Left lung (tissue), 10 donors: Measurements from ENCODE around the gene TKTL1. TPM values are rescaled to one million over a fixed set of nuclear protein-coding genes. Genes with fewer than 3 reads are reported as not detected.

Experiments used
- ATAC-seq: fragments of 200-7000 bp; cut with Tn5 transposase; one replicate; pipeline ENCODE4 v1.9.1; 2020; ENCODE audit warnings: moderate library complexity
- DNase-seq, 4 donors: peaks; one replicate each; pipeline ENCODE4 v3.0.0-alpha.2; 2013 to 2020
- H3K27ac ChIP-seq, 2 donors: fragments of 200-600 bp; sonication (generic) in 1 of 2; one replicate each; pipeline versions ENCODE4 v1.5.0 to v1.8.0; 2020 to 2021
- H3K27me3 ChIP-seq, 2 donors: fragments of 200-600 bp; sonication (generic) in 1 of 2; one replicate each; pipeline versions ENCODE4 v1.5.0 to v1.8.0; 2020 to 2021
- H3K36me3 ChIP-seq, 2 donors: fragments of 200-600 bp; sonication (generic) in 1 of 2; one replicate each; pipeline versions ENCODE4 v1.5.0 to v1.8.0; 2020 to 2021
- H3K4me1 ChIP-seq, 2 donors: fragments of 200-600 bp; one replicate each; pipeline ENCODE4 v1.8.0; 2021
- H3K4me3 ChIP-seq, 2 donors: fragments of 200-600 bp; sonication (generic) in 1 of 2; one replicate each; pipeline versions ENCODE4 v1.5.0 to v1.8.0; 2020 to 2021; ENCODE audit warnings: mild to moderate bottlenecking in 1 of 2
- H3K9me3 ChIP-seq, 2 donors: fragments of 200-600 bp; sonication (generic) in 1 of 2; one replicate each; pipeline versions ENCODE4 v1.5.0 to v1.8.0; 2020 to 2021
- CTCF ChIP-seq, 2 donors: fragments of 200-600 bp; sonication (generic) in 1 of 2; IDR thresholded peaks; one replicate each; pipeline versions ENCODE4 v1.5.0 to v1.8.0; 2021; ENCODE audit warnings: antibody characterized with exemption in 2 of 2
- intact Hi-C, 2 donors: fragments of 100-400 bp; cut with DNase I; formaldehyde crosslinking; loops; one replicate each; pipeline versions ENCODE4 v1.11.2 to v1.14.2; 2022
- polyA plus RNA-seq, 6 donors: library from polyadenylated mRNA; unstranded; fragments of 120-200 nt; gene quantifications; one replicate each; pipeline ENCODE4 v1.2.1, GENCODE V29; 2013; ENCODE audit not compliant: insufficient read length in 6 of 6
- total RNA-seq, 2 donors: library from RNA; stranded (reverse); fragmentation: NEBNext Ultra II Directional; extraction: Animal tissue kit (Norgen Biotek cat#: 25700); gene quantifications; one replicate each; pipeline ENCODE4 v1.2.1, GENCODE V29; 2021
- donor health status: DM: no; HTN: yes; CAD: no.
- donor health status: DM: no; HTN: no; CAD: no.

The TKTL1 gene
- total and polyA plus RNA-seq, 8 donors, result 0.27 to 0.52 (median 0.43) TPM; not detected in 1

- no peak for TF ChIP-seq CTCF (IDR thresholded peaks at IDR 0.05)
- H3K9me3 ChIP-seq, result no peaks in the 10 kb centered on the region
These were observed 27.9 kb downstream of the TKTL1 start for GRCh38 chrX:154323537-154323936.

GRCh38 chrX:154325541-154325940 lies 29.9 kb downstream of the TKTL1 start:
- H3K4me3 ChIP-seq, result no peak overlapping the region
- no peaks in the 10 kb centered on the region for H3K36me3 ChIP-seq
- H3K4me1 ChIP-seq, result peaks cover 4 to 9% of the 10 kb centered on the region in 2 donors
- ATAC-seq, result no peak
- intact Hi-C loops, result no loop called here
- no peak for DNase-seq
- no peak for TF ChIP-seq CTCF (IDR thresholded peaks at IDR 0.05)
- no peak overlapping the region for H3K27ac ChIP-seq
- H3K27me3 ChIP-seq, result no peaks in the 10 kb centered on the region
- H3K9me3 ChIP-seq, result no peaks in the 10 kb centered on the region

More at GRCh38 chrX:154323537-154323936, 27.9 kb downstream of the TKTL1 start:
- no peaks in the 10 kb centered on the region for H3K36me3 ChIP-seq
- ATAC-seq (no peak), DNase-seq (no peak)
- no peak overlapping the region for H3K4me3 ChIP-seq
- no peak overlapping the region for H3K27ac ChIP-seq
- H3K4me1 ChIP-seq, result peaks cover 4 to 9% of the 10 kb centered on the region in 2 donors
- H3K27me3 ChIP-seq, result no peaks in the 10 kb centered on the region
- intact Hi-C loops, result no loop called here

DNA sequence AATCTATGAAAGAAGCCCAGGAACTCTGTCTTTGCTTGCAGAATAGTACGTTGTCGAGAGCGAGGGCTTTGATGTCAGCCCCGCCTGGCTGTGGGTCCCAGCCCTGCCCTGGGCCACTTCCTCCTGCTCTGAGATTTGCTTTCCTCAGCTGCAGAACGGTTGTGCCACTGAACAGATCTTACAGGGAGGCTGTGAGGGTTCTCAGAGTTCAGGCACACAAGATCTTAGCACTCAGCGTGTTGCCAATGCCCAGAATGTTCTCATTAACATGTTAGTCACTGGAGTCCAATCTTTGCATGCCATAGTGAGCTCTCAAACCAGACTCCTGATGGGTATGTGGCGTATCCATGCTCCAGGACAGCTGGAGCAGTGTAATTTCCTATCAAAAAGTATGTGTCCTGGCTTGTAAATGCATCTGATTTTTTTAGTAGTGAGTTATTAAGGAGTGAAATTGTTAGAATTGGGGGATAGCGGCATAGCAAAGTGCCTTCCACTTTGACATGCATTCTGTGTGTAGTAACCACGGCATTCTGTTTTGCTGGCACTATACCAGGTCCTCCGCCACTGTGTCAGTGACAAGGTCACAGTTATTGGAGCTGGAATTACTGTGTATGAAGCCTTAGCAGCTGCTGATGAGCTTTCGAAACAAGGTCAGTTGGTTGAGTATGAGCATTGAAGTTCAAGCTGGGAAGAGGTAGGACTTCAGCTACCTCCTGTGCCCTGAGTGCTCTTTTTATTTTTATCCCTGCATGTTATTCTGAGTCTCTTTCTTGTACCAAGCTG lies 31.6 kb downstream of the TKTL1 start:
- Histone ChIP-seq H3K4me3 (no peak overlapping the region), H3K9me3 (no peaks in the 10 kb centered on the region), H3K27me3 (no peaks in the 10 kb centered on the region), H3K27ac (no peak overlapping the region), H3K36me3 (no peaks in the 10 kb centered on the region), H3K4me1 (peaks cover 4 to 9% of the 10 kb centered on the region in 2 donors)
- no peak for TF ChIP-seq CTCF (IDR thresholded peaks at IDR 0.05)
- ATAC-seq (peak; percentile 58), DNase-seq (peak in 1 of 4 donors; percentile 29)
- intact Hi-C loops, result no loop called here

- Histone ChIP-seq H3K4me1 (peaks cover 4 to 9% of the 10 kb centered on the region in 2 donors), H3K9me3 (no peaks in the 10 kb centered on the region), H3K36me3 (no peaks in the 10 kb centered on the region), H3K27me3 (no peaks in the 10 kb centered on the region), H3K4me3 (no peak overlapping the region), H3K27ac (no peak overlapping the region)
- ATAC-seq, result no peak
- DNase-seq, result no peak
- TF ChIP-seq CTCF (IDR thresholded peaks at IDR 0.05), result no peak
- intact Hi-C loops, result no loop called here
These were observed 33.1 kb downstream of the TKTL1 start for GRCh38 chrX:154328646-154329045.

DNA sequence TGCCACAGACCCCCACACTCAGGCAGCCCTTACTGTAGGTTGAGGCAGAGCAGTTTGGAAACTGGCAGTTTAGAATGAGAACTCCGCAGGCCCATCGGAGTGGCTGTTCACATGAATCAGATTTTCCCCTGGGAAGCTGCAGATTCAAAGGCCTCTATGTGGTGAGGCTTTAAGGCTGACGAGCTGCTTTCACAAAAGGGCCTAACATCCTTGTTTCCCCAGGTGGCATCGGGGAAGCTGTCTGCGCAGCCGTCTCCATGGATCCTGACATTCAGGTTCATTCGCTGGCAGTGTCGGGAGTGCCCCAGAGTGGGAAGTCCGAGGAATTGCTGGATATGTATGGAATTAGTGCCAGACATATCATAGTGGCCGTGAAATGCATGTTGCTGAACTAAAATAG lies 33.7 kb downstream of the TKTL1 start:
- TF ChIP-seq CTCF (IDR thresholded peaks at IDR 0.05), result no peak
- peaks cover 4 to 9% of the 10 kb centered on the region in 2 donors for H3K4me1 ChIP-seq
- no peak overlapping the region for H3K4me3 ChIP-seq
- no peaks in the 10 kb centered on the region for H3K36me3 ChIP-seq
- intact Hi-C loops, result no loop called here
- H3K27ac ChIP-seq, result no peak overlapping the region
- DNase-seq, result no peak
- no peaks in the 10 kb centered on the region for H3K9me3 ChIP-seq
- H3K27me3 ChIP-seq, result no peaks in the 10 kb centered on the region
- ATAC-seq, result no peak
